ENCODE measurements around the gene MCM6.
"Not testable (repeated sequence)": the region's sequence is repeated elsewhere in the genome, so short reads cannot be mapped to it uniquely, and the experiment has no call there.

The MCM6 gene

DNA sequence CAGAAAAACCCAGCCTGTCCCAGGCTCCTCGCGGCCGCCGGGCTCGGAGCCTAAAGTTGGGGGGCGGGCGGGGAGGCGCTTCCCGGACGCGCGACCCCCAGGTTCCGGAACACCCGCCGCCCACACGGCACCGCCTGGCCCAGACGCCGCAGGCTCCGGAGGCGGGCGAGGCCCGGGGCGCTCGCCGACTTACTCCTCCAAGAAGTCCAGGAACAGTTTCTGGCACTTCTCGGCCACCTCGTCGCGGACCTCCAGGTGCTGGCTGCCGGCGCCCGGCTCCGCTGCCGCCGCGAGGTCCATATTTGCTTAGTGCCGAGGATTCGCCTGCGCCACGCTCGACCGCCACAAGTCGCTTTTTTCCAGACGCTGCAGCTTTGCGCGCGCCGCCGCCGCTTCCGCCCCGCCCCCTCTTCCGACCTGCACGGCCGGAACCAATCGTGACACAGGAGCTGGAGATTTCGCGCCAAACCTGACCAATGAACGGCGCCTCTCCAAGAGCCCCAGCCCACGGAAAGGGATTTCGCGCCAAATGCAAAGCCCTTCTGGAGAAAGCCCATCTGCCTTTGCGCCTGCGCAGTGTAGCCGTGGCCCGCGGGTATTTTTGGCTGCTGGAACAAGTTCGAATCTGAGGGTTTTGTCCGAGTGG lies at the start of gene MCM6:
MCM6 (minus strand) TSS at position 378 of the 646 bp plus-strand sequence; CDS start at position 300, 78 bp downstream.
- peak; percentile 92 for DNase-seq

DNA sequence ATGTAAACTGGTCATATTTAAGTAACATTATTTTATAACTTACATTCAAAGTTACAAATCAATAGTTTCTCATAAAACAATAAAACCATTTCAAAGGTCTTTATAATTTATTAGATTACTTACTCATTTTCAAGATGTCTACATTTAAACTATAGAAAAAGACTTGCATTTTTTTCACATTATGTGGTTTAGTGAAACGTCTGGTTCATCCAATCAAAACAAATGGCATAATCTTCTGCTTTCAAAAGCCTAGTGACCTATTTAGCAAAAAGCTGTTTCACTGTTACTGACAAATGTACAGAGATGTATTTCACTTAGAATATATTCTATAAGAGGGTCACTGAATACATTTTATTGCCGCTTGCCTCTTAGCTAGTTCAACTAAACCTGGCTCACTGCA lies 49.3 kb upstream of the MCM6 start:
- no peak for DNase-seq

DNA sequence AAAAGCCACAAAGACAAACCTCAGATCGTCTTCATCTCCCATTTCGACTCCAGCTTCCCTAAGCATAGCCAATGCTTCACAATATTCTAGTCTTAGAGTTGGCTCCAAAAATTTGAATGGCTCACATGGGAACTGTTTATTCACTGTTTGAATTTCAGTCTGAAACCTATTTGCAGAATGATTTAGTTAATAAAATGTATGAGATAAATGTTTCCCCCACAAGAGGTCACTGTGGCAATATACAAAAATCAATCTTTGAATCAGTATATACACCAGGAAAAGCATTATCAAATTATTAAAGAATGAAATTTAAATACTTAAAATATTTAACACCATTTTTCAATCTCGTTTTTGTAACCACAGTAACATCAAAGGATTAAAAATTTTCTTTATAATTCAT lies 40.0 kb upstream of the MCM6 start:
- DNase-seq, result no peak

DNA sequence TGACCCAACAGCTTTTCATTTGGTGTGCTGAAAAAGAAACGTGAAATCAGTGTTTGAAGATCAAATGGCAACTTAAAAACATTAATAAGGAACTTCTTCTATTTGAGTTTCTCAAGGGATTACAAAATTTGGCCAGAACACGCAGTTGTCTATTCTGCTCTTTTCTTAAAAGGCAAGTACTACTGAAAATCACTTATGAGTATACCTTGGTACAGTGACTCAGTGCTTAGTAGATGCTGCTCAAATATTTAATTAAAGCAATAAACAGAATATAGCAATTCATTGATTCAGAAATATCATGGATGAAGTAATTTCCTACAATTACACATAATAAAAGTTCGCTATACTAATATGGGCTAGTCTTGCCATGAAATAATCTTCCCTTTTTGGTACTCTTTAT lies 38.2 kb upstream of the MCM6 start:
- no peak for DNase-seq

DNA sequence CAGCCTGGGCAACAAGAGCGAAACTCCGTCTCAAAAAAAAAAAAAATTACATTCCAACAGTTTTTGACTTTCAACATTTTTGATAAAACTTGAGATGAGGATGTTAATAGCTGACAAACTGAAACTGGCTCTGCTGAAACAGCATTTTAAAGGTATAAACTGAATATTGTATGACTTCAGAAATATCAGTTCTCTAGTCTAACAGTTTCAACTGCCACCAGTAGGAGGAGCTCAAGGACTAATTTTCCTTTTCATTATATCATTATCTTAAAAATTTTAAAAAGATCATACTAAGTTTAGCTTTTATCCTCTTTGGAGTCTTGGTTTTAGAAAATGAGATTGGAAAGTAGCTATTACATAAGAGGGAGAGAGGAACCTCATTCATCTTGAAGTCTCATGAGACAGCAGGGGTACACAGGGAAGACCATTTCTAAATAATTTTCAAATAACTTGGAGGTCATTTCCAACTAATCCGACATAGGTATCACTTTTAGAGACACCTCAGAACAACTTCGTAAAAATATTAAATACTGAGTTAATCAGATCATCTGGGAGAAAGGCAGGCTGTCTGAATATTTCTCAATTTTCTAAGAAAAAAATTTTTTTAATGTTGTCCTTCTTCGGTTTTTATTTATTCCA lies 37.6 kb upstream of the MCM6 start:
- DNase-seq, result no peak

DNA sequence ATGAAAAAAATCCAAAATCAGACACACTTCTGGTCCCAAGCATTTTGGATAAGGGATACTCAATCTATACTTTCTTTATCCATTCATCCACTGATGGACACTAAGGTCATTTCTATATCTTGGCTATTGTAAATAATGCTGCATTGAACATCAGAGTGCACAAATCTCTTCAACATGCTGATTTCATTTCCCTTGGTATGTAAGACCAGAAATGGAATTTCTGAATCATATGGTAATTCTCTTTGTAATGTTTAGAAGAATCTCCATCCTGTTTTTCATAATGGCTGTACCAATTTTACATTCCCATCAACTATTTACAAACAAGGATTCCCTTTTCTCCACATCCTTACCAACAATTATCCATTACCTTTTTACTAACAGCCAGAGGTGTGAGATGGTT lies 33.7 kb upstream of the MCM6 start:
- no peak for DNase-seq

DNA sequence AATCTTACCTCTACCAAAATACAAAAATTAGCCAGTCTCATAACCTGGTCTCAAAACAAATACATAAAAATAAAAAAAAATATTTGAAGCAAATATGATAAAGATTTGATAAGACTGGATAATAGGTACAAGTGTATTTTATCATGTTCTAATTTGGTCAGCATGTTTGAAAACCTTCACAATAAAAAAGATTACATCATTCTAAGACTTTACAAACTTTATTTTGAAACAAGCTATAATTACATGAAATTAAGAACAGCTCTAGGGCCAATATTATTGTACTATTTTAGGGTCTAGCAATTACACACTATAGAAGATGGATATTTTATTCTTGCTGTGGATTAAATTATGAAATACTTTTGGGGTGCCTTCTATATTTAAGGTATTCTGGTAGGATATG lies 29.4 kb upstream of the MCM6 start:
- no peak for DNase-seq

DNA sequence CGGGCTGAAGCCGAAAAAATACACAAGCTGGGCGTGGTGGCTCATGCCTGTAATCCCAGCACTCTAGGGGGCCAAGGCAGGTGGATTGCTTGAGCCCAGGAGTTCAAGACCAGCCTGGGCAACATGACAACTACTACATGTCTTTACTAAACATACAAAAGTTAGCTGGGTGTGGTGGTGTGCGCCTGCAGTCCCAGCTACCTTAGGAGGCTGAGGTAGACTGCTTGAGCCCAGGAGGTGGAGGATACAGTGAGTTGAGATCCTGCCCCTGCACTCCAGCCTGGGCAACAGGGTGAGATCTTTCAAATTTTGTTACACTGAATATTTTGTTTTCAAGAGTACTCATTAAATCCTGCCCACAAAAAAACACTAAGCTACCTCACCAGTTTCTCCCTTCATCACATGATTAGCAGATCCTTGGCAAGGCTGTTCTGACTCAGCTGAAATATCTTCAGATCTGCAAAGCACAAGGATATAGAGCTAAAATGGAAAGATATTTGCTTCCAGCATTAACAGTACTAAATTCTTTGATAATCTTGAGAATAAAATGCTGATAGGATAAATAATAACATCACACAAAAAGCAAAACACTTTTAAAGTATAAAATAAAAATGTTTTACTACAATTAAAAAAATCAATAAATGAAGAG lies 28.2 kb upstream of the MCM6 start:
- no peak for DNase-seq

DNA sequence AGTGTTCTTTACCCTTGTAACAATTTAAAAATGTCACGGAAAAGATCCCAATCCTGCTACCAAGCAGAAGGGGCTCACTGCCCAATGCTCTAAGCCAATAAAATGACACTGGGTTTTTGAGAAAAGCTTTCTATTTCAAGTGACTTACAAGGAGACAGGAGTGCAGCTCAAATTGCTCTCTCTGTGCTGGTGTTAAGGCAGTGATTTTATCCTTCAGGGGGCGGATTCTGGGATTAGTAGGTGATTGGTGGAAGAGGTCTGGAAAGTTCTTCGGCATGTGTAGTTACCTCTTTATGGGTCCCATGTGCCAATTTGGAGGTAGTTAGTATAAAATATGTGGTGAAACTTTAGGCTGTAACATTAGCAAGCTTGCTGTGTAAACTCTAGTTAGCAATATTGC lies 27.4 kb upstream of the MCM6 start:
- no peak for DNase-seq

DNA sequence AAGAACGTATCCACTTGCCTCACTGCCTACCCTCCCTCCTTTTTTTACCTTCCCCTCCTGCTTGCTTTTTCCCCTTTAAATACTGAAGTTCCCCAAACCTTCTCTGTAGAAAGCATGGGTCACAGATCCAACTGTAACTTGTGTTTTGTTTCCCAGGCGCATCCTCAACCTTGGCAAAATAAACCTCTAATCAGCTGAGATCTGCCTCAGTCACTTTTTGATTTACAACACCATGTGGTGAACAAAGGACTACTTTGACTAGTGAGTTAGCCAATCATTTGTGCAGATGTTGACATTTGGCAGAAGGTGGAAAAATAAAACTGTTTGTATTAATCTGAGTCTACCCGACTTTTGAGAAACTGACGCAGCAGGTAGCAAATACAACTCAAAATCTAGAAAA lies 23.3 kb upstream of the MCM6 start:
- DNase-seq, result no peak

DNA sequence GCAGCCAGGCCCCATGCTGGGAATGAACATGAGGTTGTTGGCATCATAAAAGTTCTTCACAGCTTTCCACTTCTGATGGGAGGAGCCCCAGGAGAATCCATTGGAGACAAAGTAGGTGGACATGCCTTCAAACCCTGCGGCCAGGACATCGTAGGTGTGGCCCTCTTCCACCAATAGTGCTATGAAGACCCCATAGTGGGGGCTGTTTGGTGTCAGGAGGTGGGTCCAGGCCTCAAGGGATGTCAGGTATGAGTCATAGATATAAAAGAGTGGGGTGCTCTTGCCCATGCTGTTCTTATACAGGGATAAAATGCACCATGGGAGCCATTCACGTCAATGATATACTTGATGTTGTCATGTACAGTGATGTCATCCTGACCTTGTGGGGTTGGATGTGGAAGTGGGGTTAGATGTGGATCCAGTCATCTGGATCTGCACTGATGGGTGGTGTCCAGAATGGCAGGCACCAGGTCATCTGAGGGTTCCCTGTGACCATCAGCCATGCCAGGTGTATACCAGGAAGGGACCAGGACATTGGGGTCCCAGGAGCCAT lies 22.1 kb upstream of the MCM6 start:
- no peak for DNase-seq

DNA sequence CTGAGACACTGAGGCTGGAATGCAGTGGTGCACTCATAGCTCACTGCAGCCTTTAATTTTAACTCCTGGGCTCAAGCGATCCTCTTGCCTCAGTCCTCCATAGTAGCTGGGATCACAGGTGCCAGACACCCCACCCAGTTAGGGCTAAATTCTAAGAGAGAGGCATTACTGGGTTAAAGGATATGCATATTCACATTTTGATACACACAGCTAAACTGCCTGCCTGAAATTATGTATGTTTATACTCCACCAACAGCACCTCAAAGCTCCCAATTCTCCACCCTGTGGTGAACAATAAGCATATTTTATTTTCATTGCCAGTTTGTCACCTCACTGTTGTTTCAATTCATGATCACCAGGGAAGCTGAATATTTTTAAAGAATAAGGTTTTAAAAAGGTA lies 18.7 kb upstream of the MCM6 start:
- no peak for DNase-seq

DNA sequence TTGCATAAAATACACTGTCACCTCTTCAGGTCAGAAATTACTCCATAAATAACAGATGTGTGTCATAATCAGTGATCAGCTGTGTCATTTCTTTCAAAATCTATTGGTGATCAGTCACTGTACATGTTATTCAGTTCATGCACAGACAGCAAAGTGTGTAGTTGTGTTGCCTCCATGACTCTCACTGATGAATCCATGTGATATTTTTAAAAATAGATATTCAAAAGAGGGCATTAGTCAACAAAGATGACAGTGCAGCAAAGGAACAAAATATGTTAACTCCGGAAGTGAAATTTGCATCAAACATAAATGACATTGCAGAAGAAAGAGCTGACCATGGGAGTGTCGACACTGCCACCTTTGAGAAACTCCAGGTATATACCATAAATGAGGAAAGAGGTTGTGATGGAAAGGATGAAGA lies 17.1 kb upstream of the MCM6 start:
- DNase-seq, result no peak

DNA sequence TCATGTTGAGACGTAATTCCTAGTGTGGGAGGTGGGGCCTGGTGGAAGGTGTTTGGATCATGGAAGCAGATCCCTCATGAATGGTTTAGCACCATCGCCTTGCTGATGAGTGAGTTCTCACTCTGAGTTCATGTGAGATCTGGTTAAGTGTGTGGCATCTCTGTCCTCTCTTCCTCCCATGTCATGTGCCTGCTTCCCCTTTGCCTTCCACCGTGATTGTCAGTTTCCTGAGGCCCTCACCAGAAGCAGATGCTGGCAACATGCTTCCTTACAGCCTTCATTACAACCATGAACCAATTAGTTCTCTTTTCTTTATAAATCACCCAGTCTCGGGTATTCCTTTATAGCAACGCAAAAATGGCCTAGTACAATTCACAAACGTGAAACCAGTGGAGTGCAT lies 14.6 kb upstream of the MCM6 start:
- DNase-seq, result no peak

DNA sequence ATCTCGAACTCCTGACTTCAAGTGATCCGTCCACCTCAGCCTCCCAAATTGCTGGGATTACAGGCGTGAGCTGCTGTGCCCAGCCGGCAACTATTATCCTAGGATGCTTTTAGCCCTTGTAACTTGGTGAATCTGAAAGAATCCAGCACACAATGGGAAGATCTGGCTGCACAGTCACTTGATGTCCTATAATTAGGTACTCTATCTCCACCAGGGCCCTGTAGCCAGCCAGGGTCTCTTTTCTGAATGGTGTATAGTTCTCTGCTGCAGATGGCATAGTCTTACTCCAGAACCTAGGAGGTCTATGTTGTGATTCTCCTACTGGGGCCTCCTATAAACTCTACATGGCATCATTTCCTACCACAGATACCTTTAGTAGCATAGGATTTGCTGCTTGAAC lies 13.9 kb upstream of the MCM6 start:
- no peak for DNase-seq

DNA sequence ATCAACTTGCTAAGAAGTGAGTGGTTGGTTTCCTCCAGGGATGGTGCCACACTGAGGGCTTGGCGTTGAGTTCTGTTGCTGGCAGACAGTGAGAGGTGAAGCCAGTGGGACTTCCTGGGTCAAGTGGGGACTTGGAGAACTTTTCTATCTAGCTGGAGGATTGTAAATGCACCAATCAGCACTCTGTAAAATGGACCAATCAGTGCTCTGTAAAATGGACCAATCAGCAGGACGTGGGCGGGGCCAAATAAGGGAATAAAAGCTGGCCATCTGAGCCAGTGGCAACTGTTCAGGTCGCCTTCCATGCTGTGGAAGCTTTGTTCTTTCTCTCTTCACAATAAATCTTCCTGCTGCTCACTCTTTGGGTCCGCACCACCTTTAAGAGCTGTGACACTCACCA lies 12.3 kb upstream of the MCM6 start:
- DNase-seq, result not testable (repeated sequence)

DNA sequence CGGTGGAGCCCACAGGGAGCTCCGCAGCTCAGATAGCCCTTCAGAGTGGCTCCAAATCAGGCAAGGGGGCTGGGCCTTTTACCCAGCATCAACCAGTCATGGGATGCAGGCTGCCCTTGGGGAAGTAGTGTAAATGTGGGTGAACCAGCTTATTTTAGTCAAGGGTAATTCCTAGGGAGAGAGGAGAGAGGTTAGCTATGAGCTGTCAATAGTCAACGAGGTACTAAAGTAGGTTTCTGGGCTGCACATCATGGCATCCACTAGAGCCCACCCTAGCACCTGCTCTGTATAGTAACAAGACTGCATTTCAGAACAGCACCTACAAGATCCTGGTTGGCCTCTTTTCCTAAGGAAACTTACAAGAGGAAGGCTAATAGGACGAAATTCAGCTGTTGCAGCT lies 9.5 kb upstream of the MCM6 start:
- no peak for DNase-seq

DNA sequence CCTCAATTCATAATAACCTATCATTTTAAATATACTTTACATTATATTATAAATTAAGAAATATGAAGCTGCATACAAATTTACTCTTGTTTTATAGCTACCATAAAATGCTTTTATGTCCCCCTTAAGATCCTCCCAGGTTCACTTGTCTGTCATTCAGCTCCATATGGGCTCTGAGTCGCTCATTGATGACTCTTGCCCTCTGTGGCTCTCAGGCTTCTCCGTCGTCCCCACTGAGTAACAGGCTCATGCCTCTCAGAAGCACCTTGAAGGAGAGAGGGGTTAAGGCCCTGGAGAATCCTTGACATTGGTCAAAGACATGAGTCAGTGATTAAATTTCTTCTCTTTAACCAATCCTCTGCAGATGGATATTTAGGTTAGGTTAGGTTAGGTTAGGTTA lies 6.2 kb upstream of the MCM6 start:
- no peak for DNase-seq

DNA sequence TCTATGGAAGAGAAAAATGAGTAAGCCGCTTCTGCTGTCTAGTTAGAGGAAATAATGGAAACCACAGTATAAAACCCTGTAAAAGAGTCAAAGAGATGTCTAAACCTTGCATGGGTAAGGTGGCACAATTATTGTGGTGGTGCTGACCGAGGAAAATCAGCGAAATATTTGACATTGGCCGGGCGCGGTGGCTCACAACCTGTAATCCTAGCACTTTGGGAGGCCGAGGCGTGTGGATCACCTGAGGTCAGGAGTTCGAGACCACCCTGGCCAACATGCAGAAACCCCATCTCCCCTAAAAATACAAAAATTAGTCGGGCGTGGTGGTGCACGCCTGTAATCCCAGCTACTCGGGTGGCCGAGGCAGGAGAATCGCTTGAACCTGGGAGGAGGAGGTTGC lies 527 bp upstream of the MCM6 start:
- not testable (repeated sequence) for DNase-seq

DNA sequence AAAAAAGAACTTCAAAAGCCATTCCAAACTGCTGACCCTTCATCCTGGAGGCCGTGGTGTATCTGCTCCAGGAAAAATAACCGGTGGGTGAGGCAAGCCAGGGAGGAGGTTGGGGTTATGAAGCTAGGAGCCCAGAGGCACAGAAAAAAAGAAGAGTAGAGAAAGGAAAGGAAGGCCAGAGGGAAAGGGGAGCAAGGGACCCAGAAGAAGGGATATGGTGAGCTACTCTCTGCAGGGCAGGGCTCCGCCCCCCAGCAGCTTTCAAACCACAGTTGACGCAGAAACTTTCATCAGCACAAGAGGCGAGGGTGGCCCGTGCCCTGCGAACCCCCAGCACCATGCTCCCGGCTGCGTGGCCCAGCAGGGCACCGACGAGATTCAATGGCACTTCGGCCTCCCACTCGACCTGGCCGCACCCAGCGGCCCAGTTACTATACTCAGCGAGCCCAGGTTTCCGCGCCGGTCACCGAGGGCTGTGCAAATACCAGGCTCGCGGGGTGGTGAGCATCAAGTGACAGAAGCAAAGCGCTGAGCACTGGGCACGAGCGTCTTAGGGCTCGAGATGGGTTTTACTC lies 665 bp downstream of the MCM6 start:
- DNase-seq, result peak; percentile 37

DNA sequence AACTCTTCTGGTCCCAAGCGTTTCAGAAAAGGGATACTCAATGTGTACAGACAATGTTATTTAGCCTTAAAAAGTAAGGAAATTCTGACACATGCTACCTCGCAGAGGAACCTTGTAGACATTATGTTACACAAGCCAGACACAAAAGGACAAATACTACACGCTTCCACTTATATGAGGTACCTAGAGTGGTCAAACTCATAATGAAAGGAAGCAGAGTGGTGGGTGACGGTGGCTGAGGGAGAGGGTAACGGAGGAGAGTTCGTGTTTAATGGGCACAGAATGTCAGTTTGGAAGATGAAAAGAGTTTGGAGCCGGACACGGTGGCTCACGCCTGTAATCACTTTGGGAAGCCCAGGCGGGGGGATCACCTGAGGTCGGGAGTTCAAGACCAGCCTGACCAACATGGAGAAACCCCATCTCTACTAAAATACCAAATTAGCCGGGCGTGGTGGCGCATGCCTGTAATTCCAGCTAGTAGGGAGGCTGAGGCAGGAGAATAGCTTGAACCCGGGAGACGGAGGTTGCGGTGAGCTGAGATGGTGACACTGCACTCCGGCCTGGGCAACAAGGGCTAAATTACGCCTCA lies 1.4 kb downstream of the MCM6 start:
- no peak for DNase-seq

DNA sequence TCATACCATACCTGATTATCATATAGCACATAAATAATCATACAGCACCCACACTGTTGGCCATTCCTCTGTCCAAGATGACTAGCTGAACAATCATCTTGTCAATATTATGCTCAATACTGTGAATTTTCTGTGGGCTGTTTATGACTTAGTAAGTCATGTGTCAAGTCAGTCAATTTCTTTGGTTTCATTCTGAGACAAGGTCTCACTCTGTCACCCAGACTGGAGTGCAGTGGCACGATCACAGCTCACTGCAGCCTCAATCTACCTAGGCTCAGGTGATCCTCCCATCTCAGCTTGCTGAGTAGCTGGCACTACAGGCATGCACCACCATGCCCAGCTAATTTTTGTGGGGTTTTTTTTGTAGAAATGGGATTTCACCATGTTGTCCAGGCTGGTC lies 5.7 kb downstream of the MCM6 start:
- DNase-seq, result no peak

DNA sequence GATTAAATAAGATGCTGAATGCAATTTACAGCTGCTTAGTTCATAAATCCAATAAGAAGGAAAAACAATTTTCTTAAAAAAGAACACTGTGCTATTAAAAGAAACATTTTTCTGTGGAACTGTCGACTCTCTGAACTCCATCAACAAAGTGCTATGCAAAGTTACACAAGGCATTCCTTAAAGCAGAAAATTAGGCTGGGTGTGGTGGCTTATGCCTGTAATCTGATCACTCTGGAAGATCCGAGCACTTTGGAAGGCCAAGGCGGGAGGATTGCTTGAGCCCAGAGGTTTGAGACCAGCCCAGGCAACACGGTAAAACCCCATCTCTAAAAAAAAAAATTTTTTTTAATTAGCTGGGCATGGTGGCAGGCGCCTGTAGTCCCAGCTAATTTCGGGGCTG lies 13.0 kb downstream of the MCM6 start:
- no peak for DNase-seq

DNA sequence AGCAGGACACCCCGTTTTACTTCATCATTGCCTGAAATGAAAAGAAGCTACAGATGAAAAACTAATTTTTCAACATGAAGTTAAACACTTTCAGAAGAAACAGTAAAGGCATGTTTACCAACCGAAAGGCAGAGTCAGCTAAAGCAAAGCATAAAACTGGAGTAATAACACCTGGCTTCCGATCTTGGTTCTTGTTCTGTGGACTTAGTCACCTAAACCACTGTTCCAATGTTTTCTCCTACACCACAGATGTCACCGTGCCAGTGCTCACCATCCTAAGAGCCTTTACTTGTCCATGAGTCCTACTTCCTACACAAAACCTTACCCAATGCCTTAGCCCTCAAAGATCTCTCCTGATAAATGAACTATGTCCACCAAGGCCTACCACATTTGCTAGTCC lies 13.5 kb downstream of the MCM6 start:
- DNase-seq, result no peak

All from T1000 (cell line).